ENCODE results near the gene SMIM33. TPM values are rescaled to one million over a fixed set of nuclear protein-coding genes. Genes with fewer than 3 reads are reported as not detected.

Gene SMIM33
- total RNA-seq = not detected

DNA sequence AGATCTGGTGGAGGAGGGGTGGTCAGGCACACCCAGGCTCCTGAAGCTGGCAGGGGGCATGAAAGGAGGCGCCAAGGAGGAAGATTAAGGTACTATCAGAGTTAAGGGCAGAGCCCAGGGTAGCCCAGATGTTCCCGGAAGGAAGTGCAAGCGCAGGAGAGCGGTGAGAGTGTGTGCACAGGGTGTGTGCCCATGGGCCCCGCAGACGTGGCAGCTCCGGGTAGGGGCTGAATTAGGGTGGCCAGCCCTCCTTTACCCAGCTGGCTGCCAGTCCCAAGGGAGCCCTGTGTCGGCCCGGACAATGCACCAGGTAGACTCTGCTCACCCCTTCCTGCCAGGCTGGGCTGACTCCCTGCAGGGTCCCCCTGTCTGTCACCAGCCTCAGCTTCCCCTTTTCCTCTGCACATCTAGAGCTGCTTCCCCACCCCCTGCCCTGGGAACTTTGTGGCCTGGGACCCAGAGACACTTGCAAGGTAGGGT lies at the start of gene SMIM33:
TSS of gene SMIM33 (plus strand) at position 184 of the 480 bp plus-strand sequence. CDS start at position 302, 118 bp downstream.

GRCh38 chr5:139439013-139439903 lies 31.5 kb upstream of the SMIM33 start, which contains the start of gene DNAJC18:
Gene DNAJC18 (minus strand): TSS chr5:139439525. CDS start chr5:139439445, 80 bp downstream.

GRCh38 chr5:139462586-139463276 lies 8.1 kb upstream of the SMIM33 start, which contains the start of gene ECSCR:
Gene ECSCR (minus strand): TSS chr5:139462743. CDS start chr5:139462670, 73 bp downstream.

DNA sequence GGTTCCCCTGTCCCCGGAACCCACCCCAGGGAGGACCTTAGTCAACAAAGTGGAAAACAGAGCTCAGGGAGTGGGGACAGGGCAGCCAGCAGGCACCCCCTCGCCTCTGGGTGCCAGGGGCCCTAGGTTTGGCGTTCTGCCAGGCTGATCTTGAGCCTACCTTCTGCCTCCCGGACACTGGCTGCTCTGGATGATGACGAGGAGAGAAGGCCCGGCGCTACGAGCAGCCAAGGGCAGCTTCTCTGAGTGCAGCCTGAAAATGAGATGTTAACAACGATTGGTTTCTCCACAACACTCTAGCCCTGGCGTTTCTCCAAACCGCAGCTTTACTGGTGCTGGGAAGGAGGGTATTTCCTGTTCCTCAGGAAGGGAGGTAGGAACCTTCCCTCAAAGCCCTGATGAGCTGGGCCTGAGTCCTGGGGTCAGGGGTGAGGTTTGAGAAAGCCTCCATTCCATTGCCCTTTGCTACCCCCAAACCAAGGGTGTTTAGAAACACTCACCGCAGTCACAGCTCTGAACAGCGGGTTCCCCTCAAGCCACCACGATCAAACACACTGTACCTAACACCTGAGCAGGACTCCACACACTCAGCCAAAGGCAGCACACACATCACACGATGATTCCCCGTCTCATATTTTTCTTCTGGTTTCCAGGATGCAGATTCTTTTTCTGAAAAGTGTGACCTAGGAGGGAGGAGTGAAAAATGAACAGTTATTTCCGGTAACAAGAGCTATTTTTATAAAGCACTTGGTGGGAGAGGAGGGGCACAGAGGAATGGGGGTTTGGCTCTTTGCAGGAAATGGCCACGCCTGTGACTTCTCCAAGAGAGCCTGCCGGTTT lies 11.5 kb downstream of the SMIM33 start, which contains the start of gene STING1:
TSS of gene STING1 (minus strand) at position 709 of the 840 bp plus-strand sequence. CDS start 1,054 bp downstream, outside the sequence.

Small RNA genes within 50 kb of the gene (small RNA-seq; reads per million reads assigned to genes)
- 0.72 reads per million, percentile 68 among the genes with 10 or more reads in this experiment for gene RNU5B-4P

Other genes starting within 250 kb of the SMIM33 start
- 609 TPM for gene MATR3, start 177.3 kb upstream of the SMIM33 start, total RNA-seq
- gene PAIP2, start 129.2 kb upstream of the SMIM33 start, total RNA-seq = 135 TPM
- 0.69 TPM for gene SLC23A1, start 87.7 kb upstream of the SMIM33 start, total RNA-seq
- not detected for gene MZB1, start 81.1 kb upstream of the SMIM33 start, total RNA-seq
- gene PROB1, start 75.9 kb upstream of the SMIM33 start, total RNA-seq = 2.8 TPM
- 8.5 TPM for gene SPATA24, start 66.9 kb upstream of the SMIM33 start, total RNA-seq
- gene DNAJC18, start 31.5 kb upstream of the SMIM33 start, total RNA-seq = 54.0 TPM
- gene ECSCR, start 8.3 kb upstream of the SMIM33 start, total RNA-seq = 11.3 TPM
- gene STING1, start 11.8 kb downstream of the SMIM33 start, total RNA-seq = 9.9 TPM
- 122 TPM for gene UBE2D2, start 90.3 kb downstream of the SMIM33 start, total RNA-seq
- 53.5 TPM for gene CXXC5, start 177.3 kb downstream of the SMIM33 start, total RNA-seq

All from diencephalon (tissue), 1 donor.